ENCODE measurements around the gene FGFR4.
"Not testable (repeated sequence)": the region's sequence is repeated elsewhere in the genome, so short reads cannot be mapped to it uniquely, and the experiment has no call there.

The FGFR4 gene

DNA sequence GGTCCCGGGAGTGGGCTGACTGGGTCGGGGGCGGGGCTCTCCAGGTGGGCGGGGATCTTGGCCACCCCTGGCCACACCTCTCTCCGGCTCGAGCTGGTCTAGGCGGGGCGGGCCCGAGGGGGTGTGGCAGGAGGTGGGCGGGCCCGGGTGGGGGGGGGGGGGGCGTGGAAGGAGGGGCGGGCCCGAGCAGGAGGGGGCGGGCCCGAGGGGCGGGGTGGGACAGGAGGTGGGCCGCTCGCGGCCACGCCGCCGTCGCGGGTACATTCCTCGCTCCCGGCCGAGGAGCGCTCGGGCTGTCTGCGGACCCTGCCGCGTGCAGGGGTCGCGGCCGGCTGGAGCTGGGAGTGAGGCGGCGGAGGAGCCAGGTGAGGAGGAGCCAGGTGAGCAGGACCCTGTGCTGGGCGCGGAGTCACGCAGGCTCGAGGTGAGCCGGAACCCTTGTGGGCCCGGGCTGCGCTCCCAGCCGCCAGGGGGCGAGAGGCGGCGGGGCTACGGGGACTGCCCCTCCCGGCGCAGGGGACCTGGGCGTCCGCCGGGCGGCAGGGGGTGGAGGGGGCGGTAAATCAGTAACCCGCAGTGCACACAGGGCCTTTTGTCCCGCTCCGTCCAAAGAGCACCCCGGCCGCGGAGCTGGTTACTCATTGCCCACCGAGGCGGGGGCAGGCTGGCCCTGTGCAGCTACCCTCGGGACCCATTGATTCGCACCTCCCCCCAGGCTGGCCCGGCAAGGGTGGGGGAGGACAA, at the start of gene FGFR4:
TSS of gene FGFR4 (plus strand) at position 262 of the 744 bp plus-strand sequence. CDS start 2,688 bp downstream, outside the sequence.
- peak; percentile 6 for DNase-seq

DNA sequence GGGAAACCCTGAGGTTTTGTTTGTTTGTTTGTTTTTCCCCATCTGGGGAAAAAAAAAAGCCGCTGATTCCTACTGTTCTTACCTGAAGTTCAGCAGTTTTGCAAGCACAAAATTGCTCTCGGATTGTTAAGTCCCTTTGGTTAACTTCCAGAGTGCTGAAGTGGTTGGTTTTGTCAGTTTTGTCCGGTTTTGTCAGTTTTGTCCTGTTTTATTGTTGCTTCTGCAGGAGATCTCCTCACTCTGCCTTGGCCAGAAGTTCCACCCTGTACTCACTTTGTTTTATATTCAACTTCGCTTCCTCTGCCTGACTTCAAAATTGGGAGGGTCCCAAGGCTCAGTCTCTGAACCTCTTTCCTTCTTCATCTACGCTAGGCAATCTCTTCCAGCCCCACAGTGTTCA, 49.8 kb upstream of the FGFR4 start:
- DNase-seq: no peak

DNA sequence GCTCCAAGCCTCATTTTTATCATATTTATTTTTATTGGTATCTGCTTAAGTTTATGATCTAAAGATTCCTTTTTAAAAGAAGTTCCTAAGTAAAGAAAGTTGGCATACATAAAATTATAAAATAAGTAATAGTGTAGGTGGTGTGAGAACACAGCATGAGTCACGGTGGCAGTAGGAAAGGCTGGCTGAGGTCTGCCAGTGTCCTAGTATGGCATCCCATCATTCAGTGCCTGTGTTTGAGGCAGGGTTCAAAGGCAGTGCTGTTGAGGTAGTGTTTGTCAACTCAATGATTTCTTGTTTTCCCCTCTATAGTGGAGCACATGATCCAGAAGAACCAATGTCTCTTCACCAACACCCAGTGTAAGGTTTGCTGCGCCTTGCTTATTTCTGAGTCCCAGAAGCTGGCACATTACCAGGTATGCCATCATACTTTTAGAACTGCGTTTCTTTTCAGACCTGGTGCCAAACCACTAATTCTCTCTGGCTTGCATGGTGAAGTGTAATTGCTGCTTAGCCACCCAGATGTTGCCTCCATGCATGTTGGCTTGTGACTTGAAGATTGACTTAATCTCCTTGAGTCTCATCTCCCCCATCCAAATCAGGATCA, 45.8 kb upstream of the FGFR4 start:
- no peak for DNase-seq

DNA sequence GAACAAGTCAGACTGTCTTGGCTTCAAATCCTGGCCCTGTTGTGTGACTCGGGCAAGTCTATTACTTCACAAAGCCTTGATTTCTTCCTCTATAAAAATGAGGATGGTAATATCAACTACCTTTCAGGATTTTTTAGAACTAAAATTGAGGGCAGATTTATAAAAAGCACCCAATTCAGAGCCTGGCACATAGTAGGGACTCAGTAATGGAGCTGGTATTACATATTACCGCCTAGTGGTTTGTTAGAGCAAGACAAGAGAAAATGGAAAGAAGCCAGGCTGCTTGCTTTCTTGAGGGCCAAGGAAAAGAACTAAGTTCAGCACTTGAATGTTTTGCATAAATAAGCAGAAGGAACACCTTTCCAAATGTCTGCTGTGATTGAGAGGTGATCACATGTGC, 44.8 kb upstream of the FGFR4 start:
- DNase-seq: no peak

DNA sequence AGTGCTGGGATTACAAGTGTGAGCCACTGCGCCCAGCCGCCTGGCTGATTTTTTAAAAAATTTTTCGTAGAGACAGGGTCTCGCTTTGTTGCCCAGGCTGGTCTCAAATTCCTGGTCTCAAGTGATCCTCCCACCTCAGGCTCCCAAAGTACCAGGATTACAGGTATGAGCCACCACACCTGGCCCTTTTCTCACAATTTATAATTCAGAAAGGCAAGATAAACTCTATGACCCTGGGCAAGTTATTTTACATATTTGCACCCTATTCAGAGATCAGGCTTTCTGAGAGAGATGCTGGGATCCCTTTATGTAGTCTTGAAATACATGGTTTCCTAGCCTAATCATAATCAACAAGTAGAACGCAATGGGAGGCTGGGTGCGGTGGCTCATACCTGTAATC, 43.6 kb upstream of the FGFR4 start:
- DNase-seq: no peak

- DNase-seq: no peak
Observed at GRCh38 chr5:177043958-177044357, 42.8 kb upstream of the FGFR4 start.

DNA sequence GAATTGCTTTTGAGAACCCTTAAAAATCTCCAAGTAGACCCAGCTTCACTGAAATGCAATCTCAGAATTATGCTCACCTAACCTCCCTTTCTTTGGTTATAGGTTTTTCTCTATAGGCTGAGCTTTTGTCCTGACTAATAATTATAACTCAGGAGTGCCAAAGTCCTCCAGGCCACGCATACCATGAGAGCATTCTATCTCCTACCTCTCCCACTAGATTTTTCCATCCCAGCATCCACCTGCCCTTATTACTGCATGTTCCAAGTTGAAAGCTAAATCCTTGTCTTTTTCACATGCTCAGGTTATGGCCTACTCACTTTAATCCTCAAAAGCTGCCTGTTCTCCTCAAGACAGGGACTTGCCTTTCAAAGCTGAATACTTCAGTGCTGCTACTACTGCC, 42.1 kb upstream of the FGFR4 start:
- DNase-seq: no peak

DNA sequence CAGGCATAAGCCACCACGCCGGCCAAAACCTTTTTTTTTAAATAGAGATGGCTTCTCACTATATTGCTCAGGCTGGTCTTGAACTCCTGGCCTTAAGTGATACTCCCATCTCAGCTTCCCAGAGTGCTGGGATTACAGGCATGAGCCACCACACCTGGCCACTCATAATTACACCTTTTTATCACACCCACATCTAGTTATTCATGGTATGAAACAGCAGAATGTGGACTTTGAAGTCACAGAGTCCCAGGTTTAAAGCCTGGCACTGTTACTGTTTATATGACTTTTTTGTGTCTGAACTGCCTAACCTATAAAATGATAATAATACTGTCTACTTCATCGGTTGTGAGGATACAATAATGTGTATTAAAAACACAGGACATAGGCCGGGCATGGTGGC, 41.1 kb upstream of the FGFR4 start:
- DNase-seq: no peak

GRCh38 chr5:177048531-177048930, 38.2 kb upstream of the FGFR4 start:
- not testable (repeated sequence) for DNase-seq

GRCh38 chr5:177049285-177049684, 37.4 kb upstream of the FGFR4 start:
- DNase-seq: no peak

- no peak for DNase-seq
Observed at GRCh38 chr5:177064500-177065277, 22.0 kb upstream of the FGFR4 start.

GRCh38 chr5:177065491-177065890, 21.2 kb upstream of the FGFR4 start:
- DNase-seq: no peak

- no peak for DNase-seq
Observed at GRCh38 chr5:177066224-177066623, 20.5 kb upstream of the FGFR4 start.

GRCh38 chr5:177067503-177067902, 19.2 kb upstream of the FGFR4 start:
- no peak for DNase-seq

GRCh38 chr5:177070536-177071191, 16.1 kb upstream of the FGFR4 start:
- DNase-seq: no peak

- DNase-seq: peak; percentile 76
Observed at GRCh38 chr5:177071666-177072385, 14.9 kb upstream of the FGFR4 start.

DNA sequence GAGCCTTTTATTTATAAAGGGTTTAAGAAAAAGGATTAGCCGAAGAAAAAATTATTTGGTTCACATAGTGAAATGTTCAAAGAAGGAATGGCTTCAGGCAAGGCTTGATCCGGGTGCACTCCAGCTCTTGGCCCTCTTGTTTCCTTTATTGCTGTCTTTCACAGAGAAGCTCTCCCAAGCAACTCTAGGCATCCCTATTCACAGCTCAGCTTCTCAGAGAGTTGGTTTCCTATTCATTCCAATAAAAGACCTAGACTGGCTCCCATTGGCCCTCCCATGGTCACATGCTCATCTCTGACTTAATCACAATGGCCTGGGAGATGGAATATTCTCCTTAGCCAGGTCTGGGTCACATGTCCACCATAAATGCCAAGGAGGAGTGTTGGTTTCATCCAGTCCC, 9.4 kb upstream of the FGFR4 start:
- DNase-seq: no peak

DNA sequence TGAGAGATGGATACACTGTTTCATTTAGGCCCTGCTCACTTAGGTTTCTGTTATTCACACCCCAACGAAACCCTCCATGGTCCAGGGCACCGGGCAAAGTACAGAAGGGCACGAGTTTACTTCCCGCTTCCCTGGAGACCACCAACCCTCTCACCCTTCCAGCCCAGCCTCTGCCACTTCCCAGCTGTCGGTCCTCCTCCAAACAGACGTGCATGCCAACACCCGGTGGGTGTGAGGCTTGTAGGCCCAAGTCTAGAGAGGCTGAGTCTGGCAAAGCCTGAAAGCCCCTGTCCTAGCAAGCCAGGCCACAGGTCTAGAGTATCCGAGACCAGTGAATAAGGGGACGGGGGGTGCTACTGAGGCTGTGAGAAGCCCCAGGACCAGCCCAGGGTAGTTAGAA, 7.1 kb upstream of the FGFR4 start:
- no peak for DNase-seq

DNA sequence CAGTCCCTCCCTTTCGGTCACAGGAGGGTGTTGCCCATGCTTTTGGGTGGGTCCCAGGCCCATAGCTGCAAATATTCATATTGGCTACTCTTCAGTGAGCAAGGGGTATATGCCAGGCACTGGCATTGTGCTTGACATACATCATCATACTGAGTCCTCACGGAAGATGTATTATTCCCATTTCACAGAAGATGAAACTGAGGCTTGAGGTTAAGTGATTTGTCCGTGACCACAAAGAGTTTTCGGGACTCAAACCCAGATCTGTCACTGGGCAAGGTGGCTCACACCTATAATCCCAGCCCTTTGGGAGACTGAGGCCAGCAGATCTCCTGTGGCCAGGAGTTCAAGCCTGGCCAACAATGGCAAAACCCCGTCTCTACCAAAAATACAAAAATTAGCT, 6.5 kb upstream of the FGFR4 start:
- no peak for DNase-seq

DNA sequence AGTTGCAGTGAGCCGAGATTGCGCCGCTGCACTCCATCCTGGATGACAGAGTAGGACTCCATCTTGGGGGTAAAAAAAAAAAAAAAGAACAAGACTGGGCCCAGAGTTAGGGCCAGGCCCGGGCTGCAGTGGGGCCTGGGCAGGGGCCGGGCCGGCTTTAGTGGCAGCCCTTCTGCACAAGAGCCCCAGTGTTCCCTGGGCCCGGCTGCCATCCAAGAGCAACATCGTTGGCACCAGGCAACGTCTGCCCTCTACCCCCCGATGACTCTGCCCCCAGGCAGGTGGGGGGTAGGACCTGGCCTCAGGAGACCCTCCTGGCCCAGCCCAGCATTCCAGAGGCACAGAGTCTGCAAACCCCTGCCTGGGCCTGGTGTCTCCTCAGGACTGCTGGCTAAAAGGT, 4.9 kb upstream of the FGFR4 start:
- no peak for DNase-seq

DNA sequence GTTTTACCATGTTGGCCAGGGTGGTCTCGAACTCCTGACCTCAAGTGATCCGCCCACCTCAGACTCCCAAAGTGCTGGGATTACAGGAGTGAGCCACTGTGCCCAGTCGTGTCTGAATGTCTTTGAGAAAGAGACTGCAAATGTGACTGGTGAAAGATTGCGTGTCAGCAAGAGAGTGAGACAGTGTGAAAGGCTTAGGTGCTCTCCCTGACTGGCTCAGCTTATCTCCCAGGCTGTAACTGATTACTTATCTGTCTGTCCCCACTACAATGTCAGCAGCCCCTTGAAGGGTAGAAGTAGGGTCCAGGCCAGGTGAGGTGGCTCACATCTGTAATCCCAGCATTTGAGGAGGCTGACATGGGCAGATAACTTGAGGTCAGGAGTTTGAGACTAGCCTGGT, 3.4 kb upstream of the FGFR4 start:
- no peak for DNase-seq

- DNase-seq: no peak
Observed at GRCh38 chr5:177084175-177084574, 2.5 kb upstream of the FGFR4 start.
